ENCODE results near the gene NKX1-1.
"Not testable (repeated sequence)": the region's sequence is repeated elsewhere in the genome, so short reads cannot be mapped to it uniquely, and the experiment has no call there.

Gene NKX1-1

GRCh38 chr4:1373892-1374705 lies 32.1 kb downstream of the NKX1-1 start:
- no peak for DNase-seq (ENCODE audit: low read depth in 3 of 3)

- not testable (repeated sequence) for DNase-seq (ENCODE audit: low read depth in 3 of 3)
These were observed 33.7 kb downstream of the NKX1-1 start for GRCh38 chr4:1372576-1372975.

GRCh38 chr4:1371176-1372165 lies 34.8 kb downstream of the NKX1-1 start:
- no peak for DNase-seq (ENCODE audit: low read depth in 3 of 3)

- DNase-seq (ENCODE audit: low read depth in 3 of 3): no peak
These were observed 35.7 kb downstream of the NKX1-1 start for GRCh38 chr4:1370321-1371124.

- DNase-seq (ENCODE audit: low read depth in 3 of 3): no peak
These were observed 36.7 kb downstream of the NKX1-1 start for GRCh38 chr4:1369479-1370079.

- DNase-seq (ENCODE audit: low read depth in 3 of 3): no peak
These were observed 37.2 kb downstream of the NKX1-1 start for GRCh38 chr4:1369091-1369450.

GRCh38 chr4:1368421-1369090 lies 37.7 kb downstream of the NKX1-1 start:
- DNase-seq (ENCODE audit: low read depth in 3 of 3): no peak

GRCh38 chr4:1367936-1368289 lies 38.3 kb downstream of the NKX1-1 start:
- DNase-seq (ENCODE audit: low read depth in 3 of 3): no peak

- DNase-seq (ENCODE audit: low read depth in 3 of 3): no peak
These were observed 38.9 kb downstream of the NKX1-1 start for GRCh38 chr4:1367230-1367935.

GRCh38 chr4:1366371-1367229 lies 39.6 kb downstream of the NKX1-1 start:
- DNase-seq (ENCODE audit: low read depth in 3 of 3): no peak

GRCh38 chr4:1365271-1366178 lies 40.7 kb downstream of the NKX1-1 start:
- DNase-seq (ENCODE audit: low read depth in 3 of 3): no peak

GRCh38 chr4:1364748-1365147 lies 41.5 kb downstream of the NKX1-1 start:
- DNase-seq (ENCODE audit: low read depth in 3 of 3): no peak

- no peak for DNase-seq (ENCODE audit: low read depth in 3 of 3)
These were observed 42.0 kb downstream of the NKX1-1 start for GRCh38 chr4:1364217-1364616.

- no peak for DNase-seq (ENCODE audit: low read depth in 3 of 3)
These were observed 42.7 kb downstream of the NKX1-1 start for GRCh38 chr4:1363513-1363912.

GRCh38 chr4:1362521-1362920 lies 43.7 kb downstream of the NKX1-1 start:
- no peak for DNase-seq (ENCODE audit: low read depth in 3 of 3)

- DNase-seq (ENCODE audit: low read depth in 3 of 3): no peak
These were observed 44.2 kb downstream of the NKX1-1 start for GRCh38 chr4:1362046-1362445.

GRCh38 chr4:1361431-1361830 lies 44.8 kb downstream of the NKX1-1 start:
- DNase-seq (ENCODE audit: low read depth in 3 of 3): no peak
